HEK293 (cell line): ENCODE measurements around the gene TGM6.
A peak's percentile ranks its signal among the peaks of the same experiment; 100 is the strongest.

Experiments used
- CTCF ChIP-seq: fragments of 450-650 bp; formaldehyde crosslinking; IDR thresholded peaks from 2 replicates; pipeline ENCODE4 v1.5.1; 2016; ENCODE audit warnings: missing biosample characterization, missing genetic modification characterization
- GFI1B ChIP-seq: fragments of 450-650 bp; formaldehyde crosslinking; IDR thresholded peaks from 2 replicates; pipeline ENCODE4 v1.5.1; 2016; ENCODE audit warnings: missing biosample characterization, missing genetic modification characterization
- HOXC10 ChIP-seq: sonication (generic); formaldehyde crosslinking; IDR thresholded peaks from 2 replicates; pipeline ENCODE4 v1.8.1; 2023; ENCODE audit warnings: mild to moderate bottlenecking, missing genetic modification reagents
- HOXD13 ChIP-seq: sonication (generic); formaldehyde crosslinking; IDR thresholded peaks from 2 replicates; pipeline ENCODE4 v1.8.0; 2022; ENCODE audit warnings: missing genetic modification reagents, borderline replicate concordance
- MZF1 ChIP-seq: fragments of 450-650 bp; formaldehyde crosslinking; IDR thresholded peaks from 2 replicates; pipeline ENCODE4 v1.5.1; 2017; ENCODE audit warnings: missing biosample characterization, missing genetic modification characterization, borderline replicate concordance
- PRDM2 ChIP-seq: fragments of 450-650 bp; formaldehyde crosslinking; IDR thresholded peaks from 2 replicates; pipeline ENCODE4 v1.5.1; 2016; ENCODE audit warnings: missing biosample characterization, missing genetic modification characterization, borderline replicate concordance
- PRDM4 ChIP-seq: fragments of 450-650 bp; formaldehyde crosslinking; IDR thresholded peaks from 2 replicates; pipeline ENCODE4 v1.5.1; 2017; ENCODE audit warnings: missing biosample characterization, missing genetic modification characterization
- RBAK ChIP-seq: fragments of 450-650 bp; formaldehyde crosslinking; IDR thresholded peaks from 2 replicates; pipeline ENCODE4 v1.5.1; 2016; ENCODE audit warnings: missing biosample characterization, missing genetic modification characterization
- SCRT1 ChIP-seq: fragments of 450-650 bp; formaldehyde crosslinking; IDR thresholded peaks from 2 replicates; pipeline ENCODE4 v1.5.1; 2016; ENCODE audit warnings: missing biosample characterization, missing genetic modification characterization, borderline replicate concordance
- TCF7L2 ChIP-seq: IDR thresholded peaks from 2 replicates; pipeline ENCODE4 v1.6.1; 2011; ENCODE audit warnings: low read depth, mild to moderate bottlenecking, inconsistent platforms, low read length, moderate library complexity, borderline replicate concordance
- ZBTB1 ChIP-seq: fragments of 450-650 bp; formaldehyde crosslinking; IDR thresholded peaks from 2 replicates; pipeline ENCODE4 v1.5.1; 2016; ENCODE audit warnings: missing biosample characterization, missing genetic modification characterization
- ZNF121 ChIP-seq: fragments of 450-650 bp; formaldehyde crosslinking; IDR thresholded peaks from 2 replicates; pipeline ENCODE4 v1.5.1; 2016; ENCODE audit warnings: missing biosample characterization, missing genetic modification characterization
- ZNF146 ChIP-seq: fragments of 450-650 bp; formaldehyde crosslinking; IDR thresholded peaks from 2 replicates; pipeline ENCODE4 v1.5.1; 2016; ENCODE audit warnings: missing biosample characterization, missing genetic modification characterization
- ZNF148 ChIP-seq: fragments of 450-650 bp; formaldehyde crosslinking; IDR thresholded peaks from 2 replicates; pipeline ENCODE4 v1.5.0; 2017; ENCODE audit warnings: missing biosample characterization, missing genetic modification characterization, borderline replicate concordance
- ZNF19 ChIP-seq: fragments of 450-650 bp; formaldehyde crosslinking; IDR thresholded peaks from 2 replicates; pipeline ENCODE4; 2016; ENCODE audit warnings: missing biosample characterization, missing genetic modification characterization, low read depth
- ZNF26 ChIP-seq: fragments of 450-650 bp; formaldehyde crosslinking; IDR thresholded peaks from 2 replicates; pipeline ENCODE4 v1.5.1; 2016; ENCODE audit warnings: missing biosample characterization, missing genetic modification characterization
- ZNF350 ChIP-seq: fragments of 450-650 bp; formaldehyde crosslinking; IDR thresholded peaks from 2 replicates; pipeline ENCODE4 v1.5.0; 2017; ENCODE audit warnings: missing biosample characterization, mild to moderate bottlenecking, missing genetic modification characterization
- ZNF366 ChIP-seq: fragments of 450-650 bp; formaldehyde crosslinking; conservative IDR thresholded peaks from 2 replicates; pipeline ENCODE4 v1.5.1; 2016; ENCODE audit warnings: missing biosample characterization, missing genetic modification characterization
- ZNF426 ChIP-seq: fragments of 450-650 bp; formaldehyde crosslinking; IDR thresholded peaks from 2 replicates; pipeline ENCODE4 v1.5.1; 2017; ENCODE audit warnings: missing biosample characterization, missing genetic modification characterization, mild to moderate bottlenecking, inconsistent platforms, moderate library complexity
- ZNF48 ChIP-seq: fragments of 450-650 bp; formaldehyde crosslinking; IDR thresholded peaks from 2 replicates; pipeline ENCODE4 v1.5.1; 2016; ENCODE audit warnings: missing biosample characterization, missing genetic modification characterization
- ZNF544 ChIP-seq: fragments of 450-650 bp; formaldehyde crosslinking; IDR thresholded peaks from 2 replicates; pipeline ENCODE4 v1.5.0; 2017; ENCODE audit warnings: missing biosample characterization, missing genetic modification characterization
- ZNF621 ChIP-seq: fragments of 450-650 bp; formaldehyde crosslinking; IDR thresholded peaks from 2 replicates; pipeline ENCODE4 v1.5.1; 2017; ENCODE audit warnings: missing biosample characterization, missing genetic modification characterization
- ZNF629 ChIP-seq: fragments of 450-650 bp; formaldehyde crosslinking; IDR thresholded peaks from 2 replicates; pipeline ENCODE4 v1.5.1; 2017; ENCODE audit warnings: missing biosample characterization, missing genetic modification characterization
- ZNF677 ChIP-seq: fragments of 450-650 bp; IDR thresholded peaks from 2 replicates; pipeline ENCODE4 v1.5.0; 2018; ENCODE audit warnings: missing biosample characterization, mild to moderate bottlenecking, missing genetic modification characterization, moderate library complexity
- ZSCAN30 ChIP-seq: fragments of 450-650 bp; IDR thresholded peaks from 2 replicates; pipeline ENCODE4 v1.5.1; 2018; ENCODE audit warnings: missing biosample characterization, mild to moderate bottlenecking, missing genetic modification characterization, moderate library complexity

TGM6 gene

GRCh38 chr20:2470423-2471193 lies 89.9 kb downstream of the TGM6 start, which contains the start of gene SNRPB (continued):
- TF ChIP-seq ZNF26 (tag by site-specific recombination) (no peak), ZNF366 (tag by site-specific recombination) (peak; percentile 86), CTCF (tag by site-specific recombination) (peak; percentile 14; the same call in 1 of the 2 replicates), ZNF48 (tag by site-specific recombination) (no peak), HOXC10 (CRISPR knock-in tag) (0 out of 2 replicates have a peak, but pooled peaks have one; percentile 70), ZSCAN30 (tag by site-specific recombination) (peak; percentile 93), ZNF544 (tag by site-specific recombination) (no peak), SCRT1 (no peak), PRDM4 (tag by site-specific recombination) (peak; percentile 70), ZNF426 (tag by site-specific recombination) (peak; percentile 9; the same call in 1 of the 2 replicates), MZF1 (no peak; the same call in 1 of the 2 replicates), HOXD13 (CRISPR knock-in tag) (0 out of 2 replicates have a peak, but pooled peaks have one; percentile 81), ZBTB1 (tag by site-specific recombination) (no peak), ZNF677 (tag by site-specific recombination) (no peak), ZNF148 (tag by site-specific recombination) (peak; percentile 64; the same call in 1 of the 2 replicates), ZNF19 (tag by site-specific recombination) (no peak), RBAK (tag by site-specific recombination) (no peak), ZNF146 (tag by site-specific recombination) (peak; percentile 70), TCF7L2 (no peak), ZNF629 (tag by site-specific recombination) (peak; percentile 96), ZNF350 (tag by site-specific recombination) (no peak), PRDM2 (no peak), ZNF121 (tag by site-specific recombination) (no peak; the same call in 1 of the 2 replicates), ZNF621 (no peak), GFI1B (tag by site-specific recombination) (no peak)
